Esophagus squamous epithelium (tissue), 4 donors: Measurements from ENCODE around the gene ZNF488.

ENCODE experiments used
- CTCF ChIP-seq, 6 experiments: fragments of 450-650 bp in 4 of 6; fragments of 200-600 bp in 2 of 6; sonication (generic) in 2 of 6; IDR thresholded peaks; one replicate each; pipeline ENCODE4 v1.5.1; 2016 to 2019; ENCODE audit warnings: antibody characterized with exemption in 6 of 6, mild to moderate bottlenecking in 4 of 6, moderate library complexity in 4 of 6
- POLR2A ChIP-seq, 4 donors: fragments of 450-650 bp; IDR thresholded peaks; one replicate each; pipeline ENCODE4 v1.6.1; 2017; ENCODE audit warnings: antibody characterized with exemption in 4 of 4, mild to moderate bottlenecking in 4 of 4, moderate library complexity in 3 of 4

- TF ChIP-seq POLR2A (IDR thresholded peaks at IDR 0.05) (no peak), CTCF (IDR thresholded peaks at IDR 0.05) (no peak)
Observed at GRCh38 chr10:47366731-47367460, 17.2 kb downstream of the ZNF488 start.
